MCF 10A (cell line): Measurements from ENCODE around the gene C19orf73. TPM values are rescaled to one million over a fixed set of nuclear protein-coding genes. Genes with fewer than 3 reads are reported as not detected.
A peak's percentile ranks its signal among the peaks of the same experiment; 100 is the strongest.

Experiments used
- BruUV-seq: library from RNA; stranded (reverse); fragments of 400-500 nt; replicated peaks from 2 replicates; lab custom pipeline; 2021; lab: Mats Ljungman, UMichigan
- CTCF ChIA-PET: fragments of 300-600 bp; sonication (Branson Sonifier 250); formaldehyde crosslinking; extraction: SDS; loops from one replicate; lab custom pipeline; 2021; ENCODE audit warnings: antibody characterized with exemption, inconsistent platforms; lab: Yijun Ruan, JAX
- POLR2A ChIA-PET: fragments of 300-600, 350-650 bp; sonication (Branson Sonifier 250); formaldehyde crosslinking; extraction: SDS; loops from one replicate; lab custom pipeline; 2020; ENCODE audit warnings: antibody characterized with exemption, inconsistent platforms; lab: Yijun Ruan, JAX
- DNase-seq: peaks from one replicate; pipeline ENCODE4 v3.0.0-alpha.2; 2018; ENCODE audit not compliant: unreplicated experiment
- H3K27ac Mint-ChIP-seq: one replicate; pipeline ENCODE4 v1.8.0; 2022; ENCODE audit warnings: mild to moderate bottlenecking, low read depth, mixed read lengths; ENCODE audit not compliant: unreplicated experiment
- H3K27me3 Mint-ChIP-seq: one replicate; pipeline ENCODE4 v1.8.0; 2022; ENCODE audit warnings: mixed read lengths; ENCODE audit not compliant: insufficient read depth, unreplicated experiment
- H3K36me3 Mint-ChIP-seq: one replicate; pipeline ENCODE4 v1.8.0; 2022; ENCODE audit warnings: mild to moderate bottlenecking, moderate library complexity, mixed read lengths; ENCODE audit not compliant: insufficient read depth, unreplicated experiment
- H3K4me1 Mint-ChIP-seq: one replicate; pipeline ENCODE4 v1.8.0; 2022; ENCODE audit warnings: mixed read lengths; ENCODE audit not compliant: insufficient read depth, unreplicated experiment
- H3K4me3 Mint-ChIP-seq: one replicate; pipeline ENCODE4 v1.8.0; 2022; ENCODE audit warnings: mild to moderate bottlenecking, moderate library complexity, mixed read lengths; ENCODE audit not compliant: unreplicated experiment
- H3K9me3 Mint-ChIP-seq: one replicate; pipeline ENCODE4 v1.8.0; 2022; ENCODE audit warnings: mixed read lengths; ENCODE audit not compliant: unreplicated experiment
- intact Hi-C: fragments of 100-400 bp; cut with micrococcal nuclease; formaldehyde crosslinking; loops from 2 replicates; pipeline ENCODE4 v1.14.1; 2022
- total RNA-seq: library from RNA; stranded (reverse); gene quantifications from 2 replicates; pipeline ENCODE4 v1.2.3, GENCODE V29; 2022
- TF ChIP-seq, protein P1 (sequence below): fragments of 200-600 bp; IDR thresholded peaks from one replicate; pipeline ENCODE4 v1.8.0; 2022; ENCODE audit warnings: antibody characterized with exemption, mild to moderate bottlenecking; ENCODE audit not compliant: unreplicated experiment

C19orf73 gene
- total RNA-seq, 1 experiment from 2014 or later = 3.2 TPM

- POLR2A ChIA-PET = interaction anchor here (0.5 to 2.4 kb wide), 3 partner anchors 12 to 526 kb away, joined by 3 to 8 read pairs (median 3); partner anchors contain the start of genes GYS1 and SCAF1
- Mint-ChIP-seq H3K4me3 (peak overlapping the region; percentile 83), H3K4me1 (peaks cover 42% of the 10 kb centered on the region), H3K9me3 (no peaks in the 10 kb centered on the region), H3K27ac (no peak overlapping the region), H3K36me3 (peaks cover 13% of the 10 kb centered on the region), H3K27me3 (no peaks in the 10 kb centered on the region)
- intact Hi-C loops = no loop called here
- no TSS peak for BruUV-seq
- CTCF ChIA-PET = interaction anchor here (0.6 to 2.6 kb wide), 5 partner anchors 19 to 87 kb away, joined by 3 to 8 read pairs (median 4); no protein-coding TSS in a partner anchor
- no peak for DNase-seq
- TF ChIP-seq, protein P1, sequence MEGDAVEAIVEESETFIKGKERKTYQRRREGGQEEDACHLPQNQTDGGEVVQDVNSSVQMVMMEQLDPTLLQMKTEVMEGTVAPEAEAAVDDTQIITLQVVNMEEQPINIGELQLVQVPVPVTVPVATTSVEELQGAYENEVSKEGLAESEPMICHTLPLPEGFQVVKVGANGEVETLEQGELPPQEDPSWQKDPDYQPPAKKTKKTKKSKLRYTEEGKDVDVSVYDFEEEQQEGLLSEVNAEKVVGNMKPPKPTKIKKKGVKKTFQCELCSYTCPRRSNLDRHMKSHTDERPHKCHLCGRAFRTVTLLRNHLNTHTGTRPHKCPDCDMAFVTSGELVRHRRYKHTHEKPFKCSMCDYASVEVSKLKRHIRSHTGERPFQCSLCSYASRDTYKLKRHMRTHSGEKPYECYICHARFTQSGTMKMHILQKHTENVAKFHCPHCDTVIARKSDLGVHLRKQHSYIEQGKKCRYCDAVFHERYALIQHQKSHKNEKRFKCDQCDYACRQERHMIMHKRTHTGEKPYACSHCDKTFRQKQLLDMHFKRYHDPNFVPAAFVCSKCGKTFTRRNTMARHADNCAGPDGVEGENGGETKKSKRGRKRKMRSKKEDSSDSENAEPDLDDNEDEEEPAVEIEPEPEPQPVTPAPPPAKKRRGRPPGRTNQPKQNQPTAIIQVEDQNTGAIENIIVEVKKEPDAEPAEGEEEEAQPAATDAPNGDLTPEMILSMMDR = no peak
Observed at GRCh38 chr19:49116544-49116943, 2.4 kb downstream of the C19orf73 start.

DNA sequence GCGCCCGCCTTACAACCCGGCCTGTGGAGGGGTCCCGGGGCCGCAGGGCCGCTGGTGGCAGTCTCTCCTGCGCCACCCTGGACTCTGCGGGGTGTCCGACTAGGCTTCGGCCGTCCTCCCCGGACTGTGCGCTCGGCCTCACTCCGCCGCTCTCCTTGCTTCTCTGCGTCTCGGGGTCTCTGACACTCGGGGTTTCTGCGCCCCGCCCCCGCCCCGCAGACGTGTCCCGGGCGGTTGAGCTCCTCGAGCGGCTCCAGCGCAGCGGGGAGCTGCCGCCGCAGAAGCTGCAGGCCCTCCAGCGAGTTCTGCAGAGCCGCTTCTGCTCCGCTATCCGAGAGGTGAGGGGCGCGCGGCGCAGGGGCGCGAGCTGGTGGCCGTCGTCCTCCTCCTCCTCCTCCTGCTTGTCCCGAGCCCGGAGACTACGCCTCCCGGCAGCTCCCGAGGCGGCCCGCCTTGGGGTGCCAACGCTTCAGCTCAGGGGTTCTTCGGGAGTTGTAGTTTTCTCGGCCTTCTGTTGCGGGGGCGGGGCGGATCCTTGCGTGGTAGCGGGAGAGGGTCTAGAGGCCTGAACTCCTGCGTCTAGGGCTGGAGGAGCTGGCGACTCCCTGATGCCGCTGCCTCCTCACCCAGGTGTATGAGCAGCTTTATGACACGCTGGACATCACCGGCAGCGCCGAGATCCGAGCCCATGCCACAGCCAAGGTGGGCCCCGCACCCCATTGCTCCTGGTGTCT is 4.1 kb downstream of the C19orf73 start:
- Mint-ChIP-seq H3K9me3 (no peaks in the 10 kb centered on the region), H3K27me3 (no peaks in the 10 kb centered on the region), H3K27ac (no peak overlapping the region), H3K4me3 (peak overlapping the region; percentile 73), H3K36me3 (peaks cover 28% of the 10 kb centered on the region), H3K4me1 (peaks cover 34% of the 10 kb centered on the region)
- TF ChIP-seq, protein P1 = no peak
- intact Hi-C loops = loop anchor here (5.0 kb wide), 1 partner anchor 33 kb away; no protein-coding TSS in a partner anchor
- BruUV-seq = no TSS peak
- ChIA-PET POLR2A (interaction anchor here (0.6 to 2.2 kb wide), 17 partner anchors 9 to 755 kb away, joined by 3 to 8 read pairs (median 4); partner anchors contain the start of genes GYS1, RUVBL2 and TRPM4), CTCF (interaction anchor here (0.5 to 3.8 kb wide), 15 partner anchors 9 to 122 kb away, joined by 3 to 22 read pairs (median 5); partner anchors contain the start of genes GYS1 and RUVBL2)
- no peak for DNase-seq

- DNase-seq = peak; percentile 62
- ChIA-PET CTCF (interaction anchor here (0.7 to 3.8 kb wide), 16 partner anchors 9 to 121 kb away, joined by 3 to 22 read pairs (median 5); partner anchors contain the start of genes GYS1 and RUVBL2), POLR2A (interaction anchor here (0.9 to 2.2 kb wide), 15 partner anchors 9 to 755 kb away, joined by 3 to 8 read pairs (median 4); partner anchors contain the start of genes GYS1, RUVBL2 and TRPM4)
- H3K36me3 Mint-ChIP-seq = peaks cover 36% of the 10 kb centered on the region
- H3K4me1 Mint-ChIP-seq = peaks cover 34% of the 10 kb centered on the region
- TF ChIP-seq, protein P1 = peak; percentile 30
- no peaks in the 10 kb centered on the region for H3K9me3 Mint-ChIP-seq
- no peaks in the 10 kb centered on the region for H3K27me3 Mint-ChIP-seq
- intact Hi-C loops = loop anchor here (5.0 kb wide), 1 partner anchor 33 kb away; no protein-coding TSS in a partner anchor
- no TSS peak for BruUV-seq
- peak within 1 kb of the TSS; percentile 73 for H3K4me3 Mint-ChIP-seq
- no peak within 1 kb of the TSS for H3K27ac Mint-ChIP-seq
Observed at GRCh38 chr19:49113762-49114629, 4.9 kb downstream of the C19orf73 start, which contains the start of gene LIN7B. Gene LIN7B (plus strand): TSS chr19:49114370. CDS start chr19:49114405, 35 bp downstream.
